ENCODE data around the gene SOX10.

- TF ChIP-seq POLR2A (IDR thresholded peaks at IDR 0.05) (no peak), CTCF (IDR thresholded peaks at IDR 0.05) (no peak), POLR2AphosphoS5 (IDR thresholded peaks at IDR 0.05) (no peak), EP300 (IDR thresholded peaks at IDR 0.05) (no peak)
Measured at GRCh38 chr22:37954686-37955085, 29.7 kb downstream of the SOX10 start.
